ENCODE data around the gene TSPAN5.

- TF ChIP-seq ZFP41 (tag by site-specific recombination; IDR thresholded peaks at IDR 0.05; ENCODE audit: borderline replicate concordance) (no peak), CTCF (tag by site-specific recombination; IDR thresholded peaks at IDR 0.05) (no peak), ZNF157 (tag by site-specific recombination; IDR thresholded peaks at IDR 0.05) (no peak), SALL2 (tag by site-specific recombination; IDR thresholded peaks at IDR 0.05; ENCODE audit: borderline replicate concordance) (no peak), ZNF211 (tag by site-specific recombination; IDR thresholded peaks at IDR 0.05; ENCODE audit: low read depth) (no peak), YY1 (tag by site-specific recombination; IDR thresholded peaks at IDR 0.05) (no peak), ZNF132 (tag by site-specific recombination; IDR thresholded peaks at IDR 0.05; ENCODE audit: borderline replicate concordance) (no peak), ZNF621 (tag by site-specific recombination; IDR thresholded peaks at IDR 0.05) (no peak), ZNF544 (tag by site-specific recombination; IDR thresholded peaks at IDR 0.05) (no peak), ZNF777 (tag by site-specific recombination; IDR thresholded peaks at IDR 0.05; ENCODE audit: borderline replicate concordance) (no peak)
- TF ChIP-seq, protein P1, sequence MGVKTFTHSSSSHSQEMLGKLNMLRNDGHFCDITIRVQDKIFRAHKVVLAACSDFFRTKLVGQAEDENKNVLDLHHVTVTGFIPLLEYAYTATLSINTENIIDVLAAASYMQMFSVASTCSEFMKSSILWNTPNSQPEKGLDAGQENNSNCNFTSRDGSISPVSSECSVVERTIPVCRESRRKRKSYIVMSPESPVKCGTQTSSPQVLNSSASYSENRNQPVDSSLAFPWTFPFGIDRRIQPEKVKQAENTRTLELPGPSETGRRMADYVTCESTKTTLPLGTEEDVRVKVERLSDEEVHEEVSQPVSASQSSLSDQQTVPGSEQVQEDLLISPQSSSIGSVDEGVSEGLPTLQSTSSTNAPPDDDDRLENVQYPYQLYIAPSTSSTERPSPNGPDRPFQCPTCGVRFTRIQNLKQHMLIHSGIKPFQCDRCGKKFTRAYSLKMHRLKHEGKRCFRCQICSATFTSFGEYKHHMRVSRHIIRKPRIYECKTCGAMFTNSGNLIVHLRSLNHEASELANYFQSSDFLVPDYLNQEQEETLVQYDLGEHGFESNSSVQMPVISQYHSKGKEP (tag by site-specific recombination; IDR thresholded peaks at IDR 0.05): no peak
These were observed 174.4 kb downstream of the TSPAN5 start for GRCh38 chr4:98484031-98484430.

All from HEK293 (cell line).